HepG2 (cell line): ENCODE results near the gene AAMP.

ENCODE experiments used
- EZH2 ChIP-seq: conservative IDR thresholded peaks from 2 replicates; pipeline ENCODE4 v1.6.1; 2012; ENCODE audit warnings: mild to moderate bottlenecking, low read depth, low read length, moderate library complexity
- IRF2 ChIP-seq: IDR thresholded peaks from 2 replicates; pipeline ENCODE4 v1.6.1; 2018; ENCODE audit warnings: missing genetic modification reagents, missing compliant biosample characterization
- JUN ChIP-seq: sonication (generic); formaldehyde crosslinking; IDR thresholded peaks from 2 replicates; pipeline ENCODE4 v1.4.0; 2020; ENCODE audit warnings: mild to moderate bottlenecking, missing genetic modification reagents
- KDM5A ChIP-seq: fragments of 200-600 bp; sonication (generic); IDR thresholded peaks from 2 replicates; pipeline ENCODE4 v1.7.0; 2018; ENCODE audit warnings: antibody characterized with exemption, mild to moderate bottlenecking, low read length, borderline replicate concordance
- KLF16 ChIP-seq, 2 experiments: sonication (generic) in 1 of 2; formaldehyde crosslinking in 1 of 2; IDR thresholded peaks; 2 replicates each; pipeline versions ENCODE4 v1.6.1 to v1.8.0; 2016 to 2023; ENCODE audit warnings: missing genetic modification reagents in 2 of 2, missing compliant biosample characterization in 1 of 2
- POLR2A ChIP-seq, 2 experiments: IDR thresholded peaks; 2 replicates each; pipeline ENCODE4 v1.6.1; 2011; ENCODE audit warnings: low read depth in 2 of 2, low read length in 2 of 2, mild to moderate bottlenecking in 1 of 2, moderate library complexity in 1 of 2; ENCODE audit not compliant: insufficient read depth in 1 of 2
- ZNF12 ChIP-seq: sonication (generic); formaldehyde crosslinking; IDR thresholded peaks from 2 replicates; pipeline ENCODE4 v1.5.0; 2020; ENCODE audit warnings: missing genetic modification reagents
- ZNF337 ChIP-seq: sonication (generic); formaldehyde crosslinking; IDR thresholded peaks from 2 replicates; pipeline ENCODE4 v1.5.1; 2020; ENCODE audit warnings: missing genetic modification reagents, low read depth, mild to moderate bottlenecking, borderline replicate concordance
- ZSCAN31 ChIP-seq: sonication (generic); formaldehyde crosslinking; IDR thresholded peaks from 2 replicates; pipeline ENCODE4 v1.5.0; 2020; ENCODE audit warnings: low read depth, mild to moderate bottlenecking, missing genetic modification reagents
- TF ChIP-seq, protein P1 (sequence below): sonication (generic); formaldehyde crosslinking; IDR thresholded peaks from 2 replicates; pipeline ENCODE4 v1.5.0; 2020; ENCODE audit warnings: missing genetic modification reagents
- TF ChIP-seq, protein P2 (sequence below): sonication (generic); formaldehyde crosslinking; IDR thresholded peaks from 2 replicates; pipeline ENCODE4 v1.8.1; 2022; ENCODE audit warnings: low read depth, mild to moderate bottlenecking, missing genetic modification reagents
- TF ChIP-seq, protein P3 (sequence below): sonication (generic); formaldehyde crosslinking; IDR thresholded peaks from 2 replicates; pipeline ENCODE4 v1.5.0; 2020; ENCODE audit warnings: mild to moderate bottlenecking, missing genetic modification reagents, moderate library complexity
- TF ChIP-seq, protein P4 (sequence below), 2 experiments: IDR thresholded peaks; 2 replicates each; pipeline ENCODE4 v1.6.1; 2011 to 2012; ENCODE audit warnings: low read length in 2 of 2, borderline replicate concordance in 1 of 2, low read depth in 1 of 2, mild to moderate bottlenecking in 1 of 2, moderate library complexity in 1 of 2
- TF ChIP-seq, protein P5 (sequence below): IDR thresholded peaks from 2 replicates; pipeline ENCODE4 v1.6.1; 2012; ENCODE audit warnings: inconsistent platforms

DNA sequence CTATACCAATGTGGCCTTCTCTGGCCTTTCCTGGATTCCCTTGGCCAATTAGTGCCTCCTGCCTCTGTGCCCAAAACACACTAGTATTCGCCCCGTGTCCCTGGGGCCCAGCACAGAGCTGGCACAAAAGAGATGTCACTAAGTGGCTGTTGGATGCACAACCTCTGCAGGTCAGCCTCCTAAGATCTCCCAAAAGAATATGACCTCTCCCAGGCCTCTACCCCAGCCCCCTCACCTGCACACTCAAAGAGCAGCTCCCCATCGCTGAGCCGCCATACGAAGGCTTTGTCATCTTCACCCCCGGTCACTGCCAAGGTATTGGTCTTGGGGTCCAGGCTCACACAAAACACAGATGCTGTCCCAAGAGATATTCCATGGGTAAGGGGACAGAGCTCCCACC is 2.7 kb downstream of the AAMP start:
- TF ChIP-seq, protein P1, sequence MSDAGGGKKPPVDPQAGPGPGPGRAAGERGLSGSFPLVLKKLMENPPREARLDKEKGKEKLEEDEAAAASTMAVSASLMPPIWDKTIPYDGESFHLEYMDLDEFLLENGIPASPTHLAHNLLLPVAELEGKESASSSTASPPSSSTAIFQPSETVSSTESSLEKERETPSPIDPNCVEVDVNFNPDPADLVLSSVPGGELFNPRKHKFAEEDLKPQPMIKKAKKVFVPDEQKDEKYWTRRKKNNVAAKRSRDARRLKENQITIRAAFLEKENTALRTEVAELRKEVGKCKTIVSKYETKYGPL (CRISPR knock-in tag): no peak
- TF ChIP-seq, protein P2, sequence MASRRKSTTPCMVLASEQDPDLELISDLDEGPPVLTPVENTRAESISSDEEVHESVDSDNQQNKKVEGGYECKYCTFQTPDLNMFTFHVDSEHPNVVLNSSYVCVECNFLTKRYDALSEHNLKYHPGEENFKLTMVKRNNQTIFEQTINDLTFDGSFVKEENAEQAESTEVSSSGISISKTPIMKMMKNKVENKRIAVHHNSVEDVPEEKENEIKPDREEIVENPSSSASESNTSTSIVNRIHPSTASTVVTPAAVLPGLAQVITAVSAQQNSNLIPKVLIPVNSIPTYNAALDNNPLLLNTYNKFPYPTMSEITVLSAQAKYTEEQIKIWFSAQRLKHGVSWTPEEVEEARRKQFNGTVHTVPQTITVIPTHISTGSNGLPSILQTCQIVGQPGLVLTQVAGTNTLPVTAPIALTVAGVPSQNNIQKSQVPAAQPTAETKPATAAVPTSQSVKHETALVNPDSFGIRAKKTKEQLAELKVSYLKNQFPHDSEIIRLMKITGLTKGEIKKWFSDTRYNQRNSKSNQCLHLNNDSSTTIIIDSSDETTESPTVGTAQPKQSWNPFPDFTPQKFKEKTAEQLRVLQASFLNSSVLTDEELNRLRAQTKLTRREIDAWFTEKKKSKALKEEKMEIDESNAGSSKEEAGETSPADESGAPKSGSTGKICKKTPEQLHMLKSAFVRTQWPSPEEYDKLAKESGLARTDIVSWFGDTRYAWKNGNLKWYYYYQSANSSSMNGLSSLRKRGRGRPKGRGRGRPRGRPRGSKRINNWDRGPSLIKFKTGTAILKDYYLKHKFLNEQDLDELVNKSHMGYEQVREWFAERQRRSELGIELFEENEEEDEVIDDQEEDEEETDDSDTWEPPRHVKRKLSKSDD (CRISPR knock-in tag): no peak
- TF ChIP-seq, protein P3, sequence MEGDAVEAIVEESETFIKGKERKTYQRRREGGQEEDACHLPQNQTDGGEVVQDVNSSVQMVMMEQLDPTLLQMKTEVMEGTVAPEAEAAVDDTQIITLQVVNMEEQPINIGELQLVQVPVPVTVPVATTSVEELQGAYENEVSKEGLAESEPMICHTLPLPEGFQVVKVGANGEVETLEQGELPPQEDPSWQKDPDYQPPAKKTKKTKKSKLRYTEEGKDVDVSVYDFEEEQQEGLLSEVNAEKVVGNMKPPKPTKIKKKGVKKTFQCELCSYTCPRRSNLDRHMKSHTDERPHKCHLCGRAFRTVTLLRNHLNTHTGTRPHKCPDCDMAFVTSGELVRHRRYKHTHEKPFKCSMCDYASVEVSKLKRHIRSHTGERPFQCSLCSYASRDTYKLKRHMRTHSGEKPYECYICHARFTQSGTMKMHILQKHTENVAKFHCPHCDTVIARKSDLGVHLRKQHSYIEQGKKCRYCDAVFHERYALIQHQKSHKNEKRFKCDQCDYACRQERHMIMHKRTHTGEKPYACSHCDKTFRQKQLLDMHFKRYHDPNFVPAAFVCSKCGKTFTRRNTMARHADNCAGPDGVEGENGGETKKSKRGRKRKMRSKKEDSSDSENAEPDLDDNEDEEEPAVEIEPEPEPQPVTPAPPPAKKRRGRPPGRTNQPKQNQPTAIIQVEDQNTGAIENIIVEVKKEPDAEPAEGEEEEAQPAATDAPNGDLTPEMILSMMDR: no peak
- no peak for TF ChIP-seq IRF2 (CRISPR knock-in tag)
- no peak for TF ChIP-seq JUN
- TF ChIP-seq ZSCAN31: no peak
- TF ChIP-seq EZH2: no peak
- TF ChIP-seq, protein P4, sequence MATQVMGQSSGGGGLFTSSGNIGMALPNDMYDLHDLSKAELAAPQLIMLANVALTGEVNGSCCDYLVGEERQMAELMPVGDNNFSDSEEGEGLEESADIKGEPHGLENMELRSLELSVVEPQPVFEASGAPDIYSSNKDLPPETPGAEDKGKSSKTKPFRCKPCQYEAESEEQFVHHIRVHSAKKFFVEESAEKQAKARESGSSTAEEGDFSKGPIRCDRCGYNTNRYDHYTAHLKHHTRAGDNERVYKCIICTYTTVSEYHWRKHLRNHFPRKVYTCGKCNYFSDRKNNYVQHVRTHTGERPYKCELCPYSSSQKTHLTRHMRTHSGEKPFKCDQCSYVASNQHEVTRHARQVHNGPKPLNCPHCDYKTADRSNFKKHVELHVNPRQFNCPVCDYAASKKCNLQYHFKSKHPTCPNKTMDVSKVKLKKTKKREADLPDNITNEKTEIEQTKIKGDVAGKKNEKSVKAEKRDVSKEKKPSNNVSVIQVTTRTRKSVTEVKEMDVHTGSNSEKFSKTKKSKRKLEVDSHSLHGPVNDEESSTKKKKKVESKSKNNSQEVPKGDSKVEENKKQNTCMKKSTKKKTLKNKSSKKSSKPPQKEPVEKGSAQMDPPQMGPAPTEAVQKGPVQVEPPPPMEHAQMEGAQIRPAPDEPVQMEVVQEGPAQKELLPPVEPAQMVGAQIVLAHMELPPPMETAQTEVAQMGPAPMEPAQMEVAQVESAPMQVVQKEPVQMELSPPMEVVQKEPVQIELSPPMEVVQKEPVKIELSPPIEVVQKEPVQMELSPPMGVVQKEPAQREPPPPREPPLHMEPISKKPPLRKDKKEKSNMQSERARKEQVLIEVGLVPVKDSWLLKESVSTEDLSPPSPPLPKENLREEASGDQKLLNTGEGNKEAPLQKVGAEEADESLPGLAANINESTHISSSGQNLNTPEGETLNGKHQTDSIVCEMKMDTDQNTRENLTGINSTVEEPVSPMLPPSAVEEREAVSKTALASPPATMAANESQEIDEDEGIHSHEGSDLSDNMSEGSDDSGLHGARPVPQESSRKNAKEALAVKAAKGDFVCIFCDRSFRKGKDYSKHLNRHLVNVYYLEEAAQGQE (IDR thresholded peaks at IDR 0.05; ENCODE audit: borderline replicate concordance in 1 of 2, low read depth in 1 of 2, low read length in 2 of 2): no peak
- no peak for TF ChIP-seq POLR2A (IDR thresholded peaks at IDR 0.05; ENCODE audit: insufficient read depth in 1 of 2, low read depth in 2 of 2, low read length in 2 of 2)
- no peak for TF ChIP-seq KDM5A
- TF ChIP-seq ZNF12 (CRISPR knock-in tag): no peak
- TF ChIP-seq, protein P5, sequence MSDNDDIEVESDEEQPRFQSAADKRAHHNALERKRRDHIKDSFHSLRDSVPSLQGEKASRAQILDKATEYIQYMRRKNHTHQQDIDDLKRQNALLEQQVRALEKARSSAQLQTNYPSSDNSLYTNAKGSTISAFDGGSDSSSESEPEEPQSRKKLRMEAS: no peak
- TF ChIP-seq KLF16 (CRISPR knock-in tag; IDR thresholded peaks at IDR 0.05): no peak
- no peak for TF ChIP-seq ZNF337 (CRISPR knock-in tag)
